Activated T-helper 2 cell treated with anti-CD3 and anti-CD28 coated beads, Interferon-gamma antibody, Interleukin-2, Interleukin-4, amounts not matched to agents 10 μg/mL and 5 μg/mL and 100 μg/mL, durations not matched to agents 14 hours and 24 hours and 36 hours (primary cell): ENCODE measurements around the gene ARL9. TPM values are rescaled to one million over a fixed set of nuclear protein-coding genes. Genes with fewer than 3 reads are reported as not detected.
"Not testable (repeated sequence)": the region's sequence is repeated elsewhere in the genome, so short reads cannot be mapped to it uniquely, and the experiment has no call there.

Source experiments
- DNase-seq: peaks from one replicate; pipeline ENCODE4 v3.0.0; 2021; ENCODE audit warnings: low spot score
- H3K27ac Mint-ChIP-seq: one replicate; pipeline ENCODE4 v1.8.0; 2021; ENCODE audit warnings: mixed read lengths
- H3K27me3 Mint-ChIP-seq: one replicate; pipeline ENCODE4 v1.8.0; 2021; ENCODE audit warnings: low read depth, mixed read lengths
- H3K36me3 Mint-ChIP-seq: one replicate; pipeline ENCODE4 v1.8.0; 2021; ENCODE audit warnings: low read depth, mixed read lengths
- H3K4me1 Mint-ChIP-seq: one replicate; pipeline ENCODE4 v1.8.0; 2021; ENCODE audit warnings: low read depth, mixed read lengths
- H3K4me3 Mint-ChIP-seq: one replicate; pipeline ENCODE4 v1.8.0; 2021; ENCODE audit warnings: low read depth, mild to moderate bottlenecking, moderate library complexity, mixed read lengths
- H3K9me3 Mint-ChIP-seq: one replicate; pipeline ENCODE4 v1.8.0; 2021; ENCODE audit warnings: mixed read lengths
- intact Hi-C: fragments of 100-400 bp; cut with micrococcal nuclease; formaldehyde crosslinking; loops from one replicate; pipeline ENCODE4 v1.15.1; 2023
- total RNA-seq: library from RNA; stranded (reverse); gene quantifications from 2 replicates; pipeline ENCODE4 v1.2.3, GENCODE V29; 2022

The ARL9 gene
- total RNA-seq, result not detected in 2 replicates

DNA sequence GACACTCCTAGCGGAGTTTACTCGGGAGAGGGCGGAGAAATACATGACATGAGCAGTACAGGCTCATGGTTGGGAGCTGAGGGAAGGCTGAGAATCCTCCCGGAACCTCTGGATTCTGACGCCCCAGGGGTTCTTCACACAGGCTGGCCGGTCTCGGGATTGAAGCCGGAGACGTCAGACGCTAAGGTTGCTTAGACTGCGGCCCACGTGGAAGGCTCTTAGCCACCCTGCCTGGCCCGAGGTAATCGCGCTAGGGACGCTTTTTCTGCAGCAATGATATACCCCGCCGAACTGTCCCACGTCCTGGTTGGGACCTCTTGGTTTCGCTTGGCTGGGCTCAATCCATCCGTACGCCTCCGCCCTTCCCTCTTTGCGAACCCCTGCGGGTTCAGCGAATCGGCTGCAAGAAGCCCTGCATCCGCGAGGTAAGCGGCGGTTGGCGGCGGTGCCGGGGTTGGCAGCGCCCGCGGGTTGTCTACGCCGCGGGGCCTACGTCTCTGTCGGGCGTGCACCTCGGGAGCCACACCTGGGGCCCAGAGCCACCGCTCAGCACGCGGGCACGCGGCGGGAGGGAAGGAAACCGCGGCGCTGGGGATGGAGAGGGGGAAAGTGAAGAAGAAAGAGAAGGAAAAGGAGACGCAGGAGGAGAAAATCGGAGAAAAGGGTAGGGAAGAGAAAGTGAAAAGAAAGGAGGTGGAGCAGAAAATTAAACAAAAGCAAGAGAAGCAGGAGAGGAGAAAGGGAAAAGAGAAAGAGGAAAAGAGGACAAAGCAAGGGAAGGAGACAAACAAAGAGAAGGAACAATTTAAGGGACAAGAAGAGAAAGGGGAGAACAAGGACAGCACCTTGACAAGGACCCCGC is at the start of gene ARL9:
Gene ARL9, plus strand, starts transcription at position 523 of the 862 bp plus-strand sequence. Its CDS starts 72 bp downstream, at position 595.
- Mint-ChIP-seq H3K36me3 (peaks cover 18% of the 10 kb centered on the region), H3K4me1 (peaks cover 19% of the 10 kb centered on the region), H3K27ac (no peak within 1 kb of the TSS), H3K27me3 (peaks cover 9% of the 10 kb centered on the region), H3K9me3 (no peaks in the 10 kb centered on the region), H3K4me3 (peak within 1 kb of the TSS; percentile 82)
- peak; percentile 42 for DNase-seq
- intact Hi-C loops, result no loop called here

GRCh38 chr4:56460085-56460484 is 45.5 kb upstream of the ARL9 start:
- Mint-ChIP-seq H3K9me3 (no peaks in the 10 kb centered on the region), H3K27me3 (no peaks in the 10 kb centered on the region), H3K4me1 (peaks cover 15% of the 10 kb centered on the region), H3K36me3 (peaks cover 85% of the 10 kb centered on the region), H3K4me3 (no peak overlapping the region), H3K27ac (no peak overlapping the region)
- intact Hi-C loops, result loop anchor here (10.0 kb wide), 1 partner anchor 195 kb away; no protein-coding TSS in a partner anchor
- DNase-seq, result no peak

DNA sequence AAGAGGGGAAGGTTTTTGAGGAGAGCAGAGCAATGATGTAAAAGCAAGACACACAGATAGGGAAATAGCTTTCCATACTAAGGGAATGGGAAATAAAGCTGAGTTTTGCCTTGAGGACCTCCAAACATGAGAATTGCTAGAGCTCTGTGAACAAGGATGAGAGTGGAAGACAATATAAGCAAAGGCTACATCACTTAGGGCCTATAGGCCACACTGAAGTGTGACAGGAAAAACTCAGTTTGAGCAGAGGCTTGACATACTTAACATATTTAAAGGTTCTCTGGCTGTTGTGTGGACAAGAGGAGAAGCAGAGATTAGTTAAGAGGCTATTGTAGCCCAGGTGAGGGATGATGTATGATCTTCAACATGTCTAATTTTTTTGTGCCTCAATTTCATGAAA is 43.4 kb upstream of the ARL9 start:
- Mint-ChIP-seq H3K4me3 (no peak overlapping the region), H3K27me3 (no peaks in the 10 kb centered on the region), H3K4me1 (peaks cover 25% of the 10 kb centered on the region), H3K36me3 (peaks cover 72% of the 10 kb centered on the region), H3K9me3 (no peaks in the 10 kb centered on the region), H3K27ac (peak overlapping the region; percentile 1)
- intact Hi-C loops, result loop anchor here (10.0 kb wide), 1 partner anchor 193 kb away; no protein-coding TSS in a partner anchor
- no peak for DNase-seq

- no peaks in the 10 kb centered on the region for H3K27me3 Mint-ChIP-seq
- intact Hi-C loops, result loop anchor here (10.0 kb wide), 1 partner anchor 191 kb away; no protein-coding TSS in a partner anchor
- H3K36me3 Mint-ChIP-seq, result peaks cover 70% of the 10 kb centered on the region
Measured at GRCh38 chr4:56463711-56464110, 41.9 kb upstream of the ARL9 start.

DNA sequence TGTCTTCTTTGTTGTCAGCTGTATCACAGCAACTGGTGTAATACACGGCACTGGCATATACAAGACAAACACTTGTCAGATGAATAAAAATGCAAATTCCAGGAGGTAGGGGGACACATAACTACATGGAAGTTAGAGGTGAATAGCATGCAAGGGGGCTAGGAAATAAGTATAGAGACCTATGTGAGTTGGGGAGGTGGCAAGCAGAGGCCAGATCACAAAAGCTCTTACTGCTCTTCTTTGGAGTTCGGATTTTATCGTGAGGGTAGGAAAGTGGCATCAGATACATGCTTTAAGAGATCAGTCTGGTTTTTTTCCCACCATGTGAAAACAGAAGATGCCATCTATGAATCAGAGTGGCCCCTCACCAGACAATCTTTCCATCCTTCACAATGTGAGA is 41.0 kb upstream of the ARL9 start:
- Mint-ChIP-seq H3K27ac (peak overlapping the region; percentile 8), H3K4me1 (peaks cover 40% of the 10 kb centered on the region), H3K36me3 (peaks cover 68% of the 10 kb centered on the region), H3K27me3 (no peaks in the 10 kb centered on the region), H3K9me3 (no peaks in the 10 kb centered on the region), H3K4me3 (no peak overlapping the region)
- no peak for DNase-seq
- intact Hi-C loops, result loop anchor here (10.0 kb wide), 1 partner anchor 190 kb away; no protein-coding TSS in a partner anchor

More at GRCh38 chr4:56463711-56464110, 41.9 kb upstream of the ARL9 start:
- Mint-ChIP-seq H3K27ac (no peak overlapping the region), H3K9me3 (no peaks in the 10 kb centered on the region), H3K4me1 (peaks cover 32% of the 10 kb centered on the region), H3K4me3 (no peak overlapping the region)
- DNase-seq, result no peak

GRCh38 chr4:56465599-56466295 is 39.8 kb upstream of the ARL9 start:
- DNase-seq, result no peak
- Mint-ChIP-seq H3K27ac (peak overlapping the region; percentile 100), H3K27me3 (no peaks in the 10 kb centered on the region), H3K9me3 (no peaks in the 10 kb centered on the region), H3K4me3 (peak overlapping the region; percentile 100), H3K4me1 (peaks cover 38% of the 10 kb centered on the region), H3K36me3 (peaks cover 64% of the 10 kb centered on the region)
- intact Hi-C loops, result loop anchor here (2.0 to 10.0 kb wide), 3 partner anchors 189 to 511 kb away; partner anchors contain the start of genes NOA1 and SPINK2

DNA sequence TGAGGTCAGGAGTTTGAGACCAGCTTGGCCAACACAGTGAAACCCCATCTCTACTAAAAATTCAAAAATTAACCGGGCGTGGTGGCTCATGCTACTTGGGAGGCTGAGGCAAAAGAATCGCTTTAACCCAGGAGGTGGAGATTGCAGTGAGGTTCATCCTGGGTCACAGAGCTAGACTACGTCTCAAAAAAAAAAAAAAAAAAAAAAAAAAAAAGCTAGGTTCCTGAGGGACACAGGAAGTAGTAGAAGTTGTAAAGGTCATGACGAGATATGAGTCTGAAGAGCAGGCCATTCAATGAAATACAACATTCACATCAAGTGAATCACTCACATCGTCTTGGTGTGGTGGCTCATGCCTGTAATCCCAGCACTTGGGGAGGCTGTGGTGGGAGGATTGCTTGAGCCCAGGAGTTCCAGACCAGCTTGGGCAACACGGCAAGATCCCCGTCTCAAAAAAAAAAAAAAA is 39.3 kb upstream of the ARL9 start:
- Mint-ChIP-seq H3K4me1 (peaks cover 38% of the 10 kb centered on the region), H3K4me3 (peak overlapping the region; percentile 100)

GRCh38 chr4:56466910-56467283 is 38.7 kb upstream of the ARL9 start:
- DNase-seq, result no peak
- Mint-ChIP-seq H3K4me1 (peaks cover 38% of the 10 kb centered on the region), H3K27ac (peak overlapping the region; percentile 100), H3K4me3 (peak overlapping the region; percentile 100), H3K9me3 (no peaks in the 10 kb centered on the region), H3K36me3 (peaks cover 63% of the 10 kb centered on the region), H3K27me3 (no peaks in the 10 kb centered on the region)
- intact Hi-C loops, result loop anchor here (1.0 to 10.0 kb wide), 4 partner anchors 32 to 510 kb away; partner anchors contain the start of genes NOA1, PPAT and SPINK2

More for the DNA sequence above, 39.3 kb upstream of the ARL9 start:
- H3K27me3 Mint-ChIP-seq, DNase-seq, H3K9me3 Mint-ChIP-seq: not testable (repeated sequence)
- intact Hi-C loops, result loop anchor here (2.0 to 10.0 kb wide), 3 partner anchors 188 to 510 kb away; partner anchors contain the start of genes NOA1 and SPINK2
- Mint-ChIP-seq H3K27ac (peak overlapping the region; percentile 100), H3K36me3 (peaks cover 63% of the 10 kb centered on the region)

DNA sequence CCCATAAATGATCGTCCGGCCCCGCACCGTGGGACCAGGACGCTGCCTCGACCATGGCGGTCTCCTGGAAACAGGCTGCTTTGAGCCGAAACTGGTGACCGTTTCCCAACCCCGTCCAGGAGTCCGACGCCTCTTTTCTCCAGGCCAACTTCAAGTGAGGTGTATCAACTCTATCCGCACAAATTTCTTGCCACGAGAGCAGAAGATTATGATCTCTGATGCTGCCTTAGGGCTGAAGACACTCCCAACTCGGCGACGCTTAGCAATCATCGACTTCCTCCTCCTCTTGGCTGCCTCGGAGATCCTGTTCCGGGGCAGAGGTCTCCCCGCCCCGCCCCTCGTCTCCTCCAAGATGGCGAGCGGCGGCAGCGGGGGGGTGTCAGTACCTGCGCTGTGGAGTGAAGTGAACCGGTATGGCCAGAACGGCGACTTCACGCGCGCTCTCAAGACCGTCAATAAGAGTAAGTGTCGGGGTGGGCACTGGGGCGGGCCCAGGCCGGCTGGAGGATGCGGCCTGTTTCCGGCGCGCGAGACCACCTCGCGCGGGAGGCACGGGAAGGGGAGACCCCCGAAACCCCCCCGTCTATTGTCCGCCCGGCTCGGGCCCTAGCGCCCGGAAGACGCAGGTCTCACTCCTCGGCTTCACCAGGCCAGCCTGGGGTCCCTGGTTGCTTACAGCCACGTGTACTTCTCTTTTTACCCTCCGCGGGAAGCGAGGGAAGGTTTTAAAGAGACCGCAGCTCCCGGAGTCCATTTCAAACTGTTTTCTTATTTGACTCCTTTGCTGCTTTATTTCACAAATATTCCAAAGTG is 38.1 kb upstream of the ARL9 start, which contains the start of gene SRP72:
Gene SRP72, plus strand, starts transcription at position 334 of the 813 bp plus-strand sequence. Its CDS starts 19 bp downstream, at position 353.
- Mint-ChIP-seq H3K27ac (peak within 1 kb of the TSS; percentile 100), H3K9me3 (no peaks in the 10 kb centered on the region), H3K4me1 (peaks cover 38% of the 10 kb centered on the region), H3K27me3 (no peaks in the 10 kb centered on the region), H3K4me3 (peak within 1 kb of the TSS; percentile 100), H3K36me3 (peaks cover 61% of the 10 kb centered on the region)
- intact Hi-C loops, result loop anchor here (1.0 to 10.0 kb wide), 5 partner anchors 32 to 509 kb away; partner anchors contain the start of genes AASDH, NOA1, PPAT and SPINK2
- peak; percentile 87 for DNase-seq

DNA sequence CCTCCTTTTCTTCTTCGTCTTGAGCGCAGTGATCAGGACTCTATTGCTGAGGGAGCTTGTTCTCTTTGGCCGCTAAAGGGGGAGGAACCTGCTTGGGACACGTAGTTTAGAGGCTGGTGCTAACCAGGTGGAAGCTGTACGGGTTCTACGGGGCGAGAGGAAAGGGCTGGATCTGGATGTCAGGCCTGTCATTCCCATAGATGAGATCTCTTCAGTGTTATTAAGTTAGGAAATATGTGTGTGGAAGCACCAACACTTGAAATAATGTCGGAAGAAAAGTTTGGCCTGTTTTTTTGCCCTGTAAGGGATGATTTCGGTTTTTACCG is 37.5 kb upstream of the ARL9 start:
- no peaks in the 10 kb centered on the region for H3K27me3 Mint-ChIP-seq
- intact Hi-C loops, result loop anchor here (1.0 to 10.0 kb wide), 3 partner anchors 81 to 354 kb away; partner anchors contain the start of genes AASDH and SPINK2
- H3K4me1 Mint-ChIP-seq, result peaks cover 38% of the 10 kb centered on the region
- no peaks in the 10 kb centered on the region for H3K9me3 Mint-ChIP-seq
- no peak for DNase-seq
- peaks cover 61% of the 10 kb centered on the region for H3K36me3 Mint-ChIP-seq
- H3K27ac Mint-ChIP-seq, result peak overlapping the region; percentile 82
- H3K4me3 Mint-ChIP-seq, result peak overlapping the region; percentile 100

DNA sequence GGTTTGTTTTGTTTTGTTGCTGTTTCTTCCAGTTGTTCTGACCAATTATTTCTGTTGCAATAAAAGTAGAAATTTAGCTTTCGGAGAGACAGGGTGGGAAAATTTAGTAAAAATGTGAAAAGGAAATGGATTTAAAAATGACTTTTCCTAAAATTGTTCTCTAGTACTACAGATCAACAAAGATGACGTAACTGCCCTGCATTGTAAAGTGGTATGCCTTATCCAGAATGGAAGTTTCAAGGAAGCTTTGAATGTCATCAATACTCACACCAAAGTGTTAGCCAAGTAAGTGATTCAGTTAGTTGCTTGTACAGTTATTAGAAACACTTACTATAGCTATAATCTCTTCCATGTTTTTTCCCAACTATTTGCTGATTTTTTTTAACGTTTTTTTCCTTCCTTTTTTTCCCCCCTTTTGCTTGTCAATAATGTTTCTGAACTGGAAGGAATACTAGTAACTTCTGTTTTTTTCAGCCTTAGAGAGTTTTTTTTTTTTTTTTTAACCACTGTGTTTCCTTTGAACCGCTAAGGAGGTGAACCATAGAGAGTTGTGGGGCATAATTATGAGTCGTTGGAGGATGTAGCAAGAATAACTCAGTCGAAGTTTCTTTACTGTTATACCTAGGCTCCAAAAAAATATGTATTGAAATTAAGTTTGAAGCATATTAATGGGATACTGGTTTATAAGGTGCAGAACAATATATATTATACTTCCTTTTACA is 35.9 kb upstream of the ARL9 start:
- Mint-ChIP-seq H3K36me3 (peaks cover 63% of the 10 kb centered on the region), H3K4me1 (peaks cover 34% of the 10 kb centered on the region), H3K27me3 (no peaks in the 10 kb centered on the region), H3K4me3 (peak overlapping the region; percentile 71), H3K27ac (peak overlapping the region; percentile 58), H3K9me3 (no peaks in the 10 kb centered on the region)
- intact Hi-C loops, result loop anchor here (5.0 to 10.0 kb wide), 2 partner anchors 185 to 353 kb away; partner anchors contain the start of gene SPINK2
- no peak for DNase-seq
